Testis (tissue), 2 donors: ENCODE results near the gene CNNM1.

ENCODE experiments used
- CTCF ChIP-seq, 3 experiments: fragments of 450-650 bp in 2 of 3; fragments of 200-600 bp in 1 of 3; sonication (generic) in 1 of 3; IDR thresholded peaks; one replicate each; pipeline ENCODE4 v1.5.1; 2016 to 2019; ENCODE audit warnings: antibody characterized with exemption in 3 of 3, mild to moderate bottlenecking in 2 of 3, moderate library complexity in 1 of 3
- POLR2A ChIP-seq: fragments of 450-650 bp; IDR thresholded peaks from one replicate; pipeline ENCODE4 v1.6.1; 2017; ENCODE audit warnings: antibody characterized with exemption, mild to moderate bottlenecking, moderate library complexity

- TF ChIP-seq POLR2A (no peak), CTCF (IDR thresholded peaks at IDR 0.05) (no peak)
Measured at GRCh38 chr10:99391346-99391745, 62.2 kb downstream of the CNNM1 start.
